Lower lobe of right lung (tissue), 2 donors: ENCODE results near the gene G2E3. TPM values are rescaled to one million over a fixed set of nuclear protein-coding genes. Genes with fewer than 3 reads are reported as not detected.

Source experiments
- ATAC-seq, 2 donors: fragments of 200-7000 bp; cut with Tn5 transposase; one replicate each; pipeline ENCODE4 v1.9.1; 2020 to 2022; ENCODE audit warnings: mild to moderate bottlenecking in 2 of 2, moderate library complexity in 2 of 2
- DNase-seq: peaks from one replicate; pipeline ENCODE4 v3.0.0-alpha.2; 2020
- H3K27ac ChIP-seq: fragments of 200-600 bp; one replicate; pipeline ENCODE4 v1.8.0; 2022
- H3K27me3 ChIP-seq: fragments of 200-600 bp; one replicate; pipeline ENCODE4 v1.8.0; 2022; ENCODE audit warnings: low read depth
- H3K36me3 ChIP-seq: fragments of 200-600 bp; one replicate; pipeline ENCODE4 v1.8.0; 2022; ENCODE audit warnings: mild to moderate bottlenecking
- H3K4me1 ChIP-seq: fragments of 200-600 bp; one replicate; pipeline ENCODE4 v1.8.0; 2022
- H3K4me3 ChIP-seq: fragments of 200-600 bp; one replicate; pipeline ENCODE4 v1.8.0; 2022; ENCODE audit warnings: mild to moderate bottlenecking
- H3K9me3 ChIP-seq: fragments of 200-600 bp; one replicate; pipeline ENCODE4 v1.8.0; 2022
- CTCF ChIP-seq: fragments of 200-600 bp; IDR thresholded peaks from one replicate; pipeline ENCODE4 v1.8.0; 2022; ENCODE audit warnings: antibody characterized with exemption, mild to moderate bottlenecking
- intact Hi-C: fragments of 100-400 bp; cut with DNase I; formaldehyde crosslinking; loops from one replicate; pipeline ENCODE4 v1.11.0; 2022
- total RNA-seq: library from RNA; stranded (reverse); fragmentation: NEBNext Ultra II Directional; extraction: Animal tissue kit (Norgen Biotek cat#: 25700); gene quantifications from one replicate; pipeline ENCODE4 v1.2.1, GENCODE V29; 2021
- donor health status: DM: no; HTN: yes; CAD: no; lungs with severe emphysema.

Gene G2E3
- total RNA-seq, 1 donor from 2014 or later, result 14.3 TPM

DNA sequence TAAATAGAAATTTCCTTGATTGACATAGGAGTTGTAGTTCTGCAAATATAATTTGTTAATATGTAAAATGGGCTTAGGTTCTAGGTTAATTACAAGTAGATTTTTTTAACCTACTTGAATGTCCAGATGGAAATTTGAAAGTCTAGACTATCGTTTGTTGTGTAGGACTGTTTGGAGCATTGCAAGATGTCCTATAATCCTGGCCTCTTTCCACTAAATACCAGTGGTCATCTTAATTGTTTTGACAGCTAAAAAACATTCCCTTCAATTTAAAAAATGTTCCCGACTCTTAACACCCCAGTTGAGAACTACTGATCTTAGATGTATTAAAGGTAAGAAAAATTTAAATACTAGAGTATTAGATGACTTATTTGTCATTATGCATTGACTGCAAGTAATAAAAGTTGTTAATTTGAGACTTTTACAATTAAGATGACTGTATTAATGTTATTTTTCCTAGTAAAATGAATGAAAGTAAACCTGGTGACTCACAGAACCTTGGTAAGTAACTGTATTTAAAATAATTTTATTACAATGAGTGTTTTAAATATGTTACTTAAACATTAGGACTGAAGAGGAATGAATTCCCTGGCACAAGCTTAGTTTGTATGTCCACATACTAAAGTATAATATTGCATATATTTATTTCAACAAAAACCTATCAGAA is 21.8 kb downstream of the G2E3 start:
- TF ChIP-seq CTCF, result no peak
- no peak for DNase-seq
- intact Hi-C loops, result no loop called here
- Histone ChIP-seq H3K27ac (no peak overlapping the region), H3K9me3 (peaks cover 4% of the 10 kb centered on the region), H3K4me3 (no peak overlapping the region), H3K27me3 (no peaks in the 10 kb centered on the region), H3K36me3 (no peaks in the 10 kb centered on the region), H3K4me1 (no peaks in the 10 kb centered on the region)
- no peak for ATAC-seq

GRCh38 chr14:30581283-30581625 is 22.3 kb downstream of the G2E3 start:
- H3K36me3 ChIP-seq, result no peaks in the 10 kb centered on the region
- no peaks in the 10 kb centered on the region for H3K4me1 ChIP-seq
- H3K27me3 ChIP-seq, result no peaks in the 10 kb centered on the region
- intact Hi-C loops, result no loop called here
- ATAC-seq, result no peak
- no peak for TF ChIP-seq CTCF
- no peak overlapping the region for H3K27ac ChIP-seq
- DNase-seq, result no peak
- no peak overlapping the region for H3K4me3 ChIP-seq
- H3K9me3 ChIP-seq, result peaks cover 4% of the 10 kb centered on the region

GRCh38 chr14:30582376-30582775 is 23.4 kb downstream of the G2E3 start:
- intact Hi-C loops, result no loop called here
- no peak overlapping the region for H3K4me3 ChIP-seq
- H3K4me1 ChIP-seq, result no peaks in the 10 kb centered on the region
- DNase-seq (no peak), ATAC-seq (no peak)
- no peak overlapping the region for H3K27ac ChIP-seq
- peaks cover 4% of the 10 kb centered on the region for H3K36me3 ChIP-seq
- no peak for TF ChIP-seq CTCF
- peaks cover 4% of the 10 kb centered on the region for H3K9me3 ChIP-seq
- no peaks in the 10 kb centered on the region for H3K27me3 ChIP-seq

DNA sequence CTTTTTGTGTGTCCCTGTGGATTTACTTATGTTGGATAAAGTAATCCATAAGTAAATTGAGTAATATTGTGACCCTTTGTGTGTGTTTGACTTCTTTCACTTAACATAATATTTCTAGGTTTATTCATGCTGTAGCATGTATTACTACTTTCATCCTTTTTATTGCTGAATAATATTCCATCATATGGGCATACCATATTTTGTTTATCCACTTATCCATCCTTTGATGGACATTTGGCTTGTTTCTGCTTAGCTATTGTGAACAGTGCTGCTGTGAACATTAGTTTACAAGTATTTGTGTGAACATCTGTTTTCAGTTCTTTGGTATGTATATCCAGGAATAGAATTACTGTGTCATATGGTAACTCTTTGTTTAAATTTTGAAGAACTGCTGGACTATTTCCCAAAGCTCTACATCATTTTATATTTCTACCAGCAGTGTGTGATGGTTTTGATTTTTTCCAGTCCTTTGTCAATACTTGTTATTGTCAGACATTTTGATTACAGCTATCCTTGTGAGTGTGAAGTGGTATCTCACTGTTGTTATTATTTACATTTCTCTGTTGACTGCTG is 25.2 kb downstream of the G2E3 start:
- intact Hi-C loops, result no loop called here

GRCh38 chr14:30585204-30585603 is 26.2 kb downstream of the G2E3 start:
- Histone ChIP-seq H3K4me3 (no peak overlapping the region), H3K36me3 (peaks cover 26% of the 10 kb centered on the region), H3K27ac (no peak overlapping the region), H3K27me3 (no peaks in the 10 kb centered on the region), H3K9me3 (peaks cover 4% of the 10 kb centered on the region), H3K4me1 (no peaks in the 10 kb centered on the region)
- intact Hi-C loops, result no loop called here
- TF ChIP-seq CTCF, result no peak
- DNase-seq, result no peak
- no peak for ATAC-seq

More for the DNA sequence above, 25.2 kb downstream of the G2E3 start:
- H3K9me3 ChIP-seq, result peaks cover 4% of the 10 kb centered on the region
- peaks cover 15% of the 10 kb centered on the region for H3K36me3 ChIP-seq
- ATAC-seq (no peak), DNase-seq (no peak)
- H3K27ac ChIP-seq, result no peak overlapping the region
- H3K4me3 ChIP-seq, result no peak overlapping the region
- H3K27me3 ChIP-seq, result no peaks in the 10 kb centered on the region
- TF ChIP-seq CTCF, result no peak
- H3K4me1 ChIP-seq, result no peaks in the 10 kb centered on the region
